Activated CD4-positive, alpha-beta T cell treated with anti-CD3 and anti-CD28 coated beads, Interleukin-10, Interleukin-2, amounts not matched to agents 100 ng/mL and 50 ng/mL, durations not matched to agents 16 hours and 8 hours (primary cell): Measurements from ENCODE around the gene SOX15.
"Not testable (repeated sequence)": the region's sequence is repeated elsewhere in the genome, so short reads cannot be mapped to it uniquely, and the experiment has no call there.

ENCODE experiments used
- DNase-seq: peaks from one replicate; pipeline ENCODE4 v3.0.0-alpha.2; 2020

SOX15 gene

GRCh38 chr17:7606280-7606679 is 16.4 kb upstream of the SOX15 start:
- DNase-seq: no peak

GRCh38 chr17:7597561-7597960 is 7.7 kb upstream of the SOX15 start:
- not testable (repeated sequence) for DNase-seq

- DNase-seq: no peak
These were observed 3.4 kb upstream of the SOX15 start for GRCh38 chr17:7593296-7593695.

- no peak for DNase-seq
These were observed 2.6 kb upstream of the SOX15 start for GRCh38 chr17:7592422-7593021.

- no peak for DNase-seq
These were observed 1.7 kb upstream of the SOX15 start for GRCh38 chr17:7591596-7591995.

- DNase-seq: no peak
These were observed 849 bp upstream of the SOX15 start for GRCh38 chr17:7590743-7591142.

- peak; percentile 71 for DNase-seq
These were observed 558 bp downstream of the SOX15 start for GRCh38 chr17:7589204-7589868.

GRCh38 chr17:7588553-7589203 is 1.2 kb downstream of the SOX15 start:
- DNase-seq: no peak

GRCh38 chr17:7587420-7588151 is 2.3 kb downstream of the SOX15 start:
- no peak for DNase-seq

- no peak for DNase-seq
These were observed 3.0 kb downstream of the SOX15 start for GRCh38 chr17:7586673-7587419.

- peak; percentile 97 for DNase-seq
These were observed 6.4 kb downstream of the SOX15 start, which contains the start of gene MPDU1 for GRCh38 chr17:7583253-7584109. MPDU1 (plus strand) TSS chr17:7583852; CDS start chr17:7583863, 11 bp downstream.

GRCh38 chr17:7582396-7583252 is 7.3 kb downstream of the SOX15 start:
- DNase-seq: no peak

GRCh38 chr17:7580604-7581575 is 9.0 kb downstream of the SOX15 start:
- DNase-seq: no peak

- DNase-seq: no peak
These were observed 9.9 kb downstream of the SOX15 start for GRCh38 chr17:7579834-7580603.

- DNase-seq: peak; percentile 92
These were observed 10.7 kb downstream of the SOX15 start, which contains the start of gene CD68 for GRCh38 chr17:7579001-7579833. CD68 (plus strand) TSS chr17:7579638; CDS start chr17:7579678, 40 bp downstream.

- DNase-seq: no peak
These were observed 12.3 kb downstream of the SOX15 start for GRCh38 chr17:7577327-7578199.
